GM18526 (cell line): Measurements from ENCODE around the gene CIAO3.
A peak's percentile ranks its signal among the peaks of the same experiment; 100 is the strongest.

ENCODE experiments used
- POLR2A ChIP-seq: IDR thresholded peaks from 3 replicates; pipeline ENCODE4 v1.6.1; 2011; ENCODE audit not compliant: insufficient read length; ENCODE audit errors: extremely low read depth

Gene CIAO3

DNA sequence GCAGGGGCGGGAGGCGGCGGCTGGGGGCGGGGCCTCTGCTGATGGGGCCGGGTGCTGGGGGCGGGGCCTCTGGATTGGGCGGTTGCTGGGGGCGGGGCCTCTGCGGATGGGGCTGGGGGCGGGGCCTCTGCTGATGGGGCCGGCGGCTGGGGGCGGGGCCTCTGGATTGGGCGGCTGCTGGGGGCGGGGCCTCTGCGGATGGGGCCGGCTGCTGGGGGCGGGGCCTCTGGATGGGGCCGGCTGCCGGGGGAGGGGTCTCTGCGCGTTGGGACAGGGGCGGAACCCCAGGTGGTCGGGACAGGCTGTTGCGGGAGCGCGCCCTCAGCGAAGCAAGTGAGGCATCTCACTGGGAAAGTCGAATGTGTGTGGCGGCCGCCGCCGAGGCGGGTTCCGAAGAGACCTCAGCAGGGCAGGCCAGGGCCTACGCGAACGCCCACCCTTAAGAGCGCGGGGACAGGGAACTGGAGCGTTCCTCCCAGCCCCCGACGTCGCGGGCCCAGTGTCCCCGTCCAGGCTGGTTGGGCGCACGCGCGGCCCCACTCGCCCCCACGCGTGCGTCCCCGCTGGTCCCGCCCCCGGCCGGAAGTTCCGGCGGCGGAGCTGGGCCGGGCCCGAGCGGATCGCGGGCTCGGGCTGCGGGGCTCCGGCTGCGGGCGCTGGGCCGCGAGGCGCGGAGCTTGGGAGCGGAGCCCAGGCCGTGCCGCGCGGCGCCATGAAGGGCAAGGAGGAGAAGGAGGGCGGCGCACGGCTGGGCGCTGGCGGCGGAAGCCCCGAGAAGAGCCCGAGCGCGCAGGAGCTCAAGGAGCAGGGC lies 60.8 kb downstream of the CIAO3 start, which contains the start of gene STUB1:
Gene STUB1, plus strand, starts transcription at position 597 of the 811 bp plus-strand sequence. Its CDS starts 116 bp downstream, at position 713.
- TF ChIP-seq POLR2A = peak; percentile 88
